CD14-positive monocyte (primary cell): ENCODE data around the gene ABCC5. TPM values are rescaled to one million over a fixed set of nuclear protein-coding genes. Genes with fewer than 3 reads are reported as not detected.

Source experiments
- DNase-seq, 3 donors: peaks; one replicate each; pipeline ENCODE4 v3.0.0-alpha.2; 2011 to 2022
- H2AFZ ChIP-seq: 2 replicates; pipeline ENCODE4 v1.6.0; 2012; ENCODE audit warnings: mild to moderate bottlenecking, low read depth, low read length, inconsistent platforms; ENCODE audit not compliant: insufficient read depth, poor library complexity, severe bottlenecking
- H3K27ac ChIP-seq, 2 donors: 1 replicate in 1 of 2; 2 replicates in 1 of 2; pipeline ENCODE4 v1.5.1; 2012 to 2013; ENCODE audit warnings: low read length in 2 of 2, control low read depth in 1 of 2, inconsistent platforms in 1 of 2, low read depth in 1 of 2, mild to moderate bottlenecking in 1 of 2
- H3K27me3 ChIP-seq, 2 donors: one replicate each; pipeline versions ENCODE4 v1.6.0 to v1.6.1; 2011 to 2013; ENCODE audit warnings: low read length in 2 of 2; ENCODE audit not compliant: control insufficient read depth in 2 of 2, insufficient read depth in 2 of 2
- H3K36me3 ChIP-seq, 2 donors: replicated peaks in 1 of 2; 1 replicate in 1 of 2; 2 replicates in 1 of 2; pipeline versions ENCODE4 v1.5.1 to v1.6.1; 2012 to 2013; ENCODE audit warnings: low read length in 2 of 2, control low read depth in 1 of 2, inconsistent platforms in 1 of 2, mild to moderate bottlenecking in 1 of 2; ENCODE audit not compliant: insufficient read depth in 2 of 2, control insufficient read depth in 1 of 2
- H3K4me1 ChIP-seq, 2 donors: 1 replicate in 1 of 2; 2 replicates in 1 of 2; pipeline versions ENCODE4 v1.5.1 to v1.6.1; 2012 to 2013; ENCODE audit warnings: low read length in 2 of 2, control low read depth in 1 of 2, inconsistent platforms in 1 of 2, mild to moderate bottlenecking in 1 of 2, moderate library complexity in 1 of 2; ENCODE audit not compliant: insufficient read depth in 2 of 2, control insufficient read depth in 1 of 2
- H3K4me2 ChIP-seq: replicated peaks from 2 replicates; pipeline ENCODE3; 2012; ENCODE audit warnings: low read length, moderate library complexity, mild to moderate bottlenecking; ENCODE audit not compliant: poor library complexity, severe bottlenecking; ENCODE audit errors: extremely low read depth
- H3K4me3 ChIP-seq, 3 experiments: fragments of 200-600 bp in 1 of 3; sonication (generic) in 1 of 3; replicated peaks in 1 of 3; 1 replicate in 2 of 3; 2 replicates in 1 of 3; pipeline ENCODE4 v1.5.1; 2011 to 2013; ENCODE audit warnings: low read length in 3 of 3, mild to moderate bottlenecking in 3 of 3, control low read depth in 2 of 3, low read depth in 2 of 3, inconsistent platforms in 1 of 3, moderate library complexity in 1 of 3
- H3K79me2 ChIP-seq: 2 replicates; pipeline ENCODE4 v1.6.0; 2012; ENCODE audit warnings: mild to moderate bottlenecking, control low read depth, inconsistent platforms, low read length, moderate library complexity; ENCODE audit not compliant: insufficient read depth
- H3K9ac ChIP-seq: 2 replicates; pipeline ENCODE4 v1.6.0; 2017; ENCODE audit warnings: low read length, mild to moderate bottlenecking; ENCODE audit not compliant: insufficient read depth, poor library complexity, severe bottlenecking
- H3K9me3 ChIP-seq, 2 donors: replicated peaks in 1 of 2; 1 replicate in 1 of 2; 2 replicates in 1 of 2; pipeline versions ENCODE4 v1.5.1 to v1.6.1; 2012 to 2013; ENCODE audit warnings: low read length in 2 of 2, control low read depth in 1 of 2; ENCODE audit not compliant: control insufficient read depth in 1 of 2, insufficient read depth in 1 of 2
- H4K20me1 ChIP-seq: 2 replicates; pipeline ENCODE4 v1.6.0; 2012; ENCODE audit warnings: mild to moderate bottlenecking, low read length, control low read depth, moderate library complexity; ENCODE audit not compliant: insufficient read depth
- H3K27ac Mint-ChIP-seq, 7 donors: one replicate each; pipeline ENCODE4 v1.8.0; 2020; ENCODE audit warnings: mild to moderate bottlenecking in 7 of 7, mixed read lengths in 7 of 7, moderate library complexity in 6 of 7, inconsistent platforms in 2 of 7
- H3K27me3 Mint-ChIP-seq, 3 donors: one replicate each; pipeline ENCODE4 v1.8.0; 2021 to 2022; ENCODE audit warnings: low read depth in 3 of 3, mild to moderate bottlenecking in 3 of 3, mixed read lengths in 3 of 3, moderate library complexity in 3 of 3, inconsistent platforms in 1 of 3
- H3K36me3 Mint-ChIP-seq, 2 donors: one replicate each; pipeline ENCODE4 v1.8.0; 2020; ENCODE audit warnings: mixed read lengths in 2 of 2, inconsistent platforms in 1 of 2, mild to moderate bottlenecking in 1 of 2
- H3K4me1 Mint-ChIP-seq: one replicate; pipeline ENCODE4 v1.8.0; 2020; ENCODE audit warnings: mild to moderate bottlenecking, mixed read lengths
- H3K4me3 Mint-ChIP-seq, 2 donors: one replicate each; pipeline ENCODE4 v1.8.0; 2020; ENCODE audit warnings: mild to moderate bottlenecking in 2 of 2, mixed read lengths in 2 of 2, moderate library complexity in 1 of 2
- H3K9me3 Mint-ChIP-seq, 7 donors: one replicate each; pipeline ENCODE4 v1.8.0; 2020 to 2022; ENCODE audit warnings: mixed read lengths in 7 of 7, mild to moderate bottlenecking in 6 of 7, moderate library complexity in 6 of 7, inconsistent platforms in 2 of 7
- WGBS: methylation state at CpG from one replicate; pipeline ENCODE4 v1.1.5; 2013; ENCODE audit warnings: missing lambda C conversion rate; ENCODE audit not compliant: insufficient coverage; 5-methylcytosine and 5-hydroxymethylcytosine counted together
- intact Hi-C, 2 donors: fragments of 100-400 bp; cut with micrococcal nuclease; formaldehyde crosslinking; loops; one replicate each; pipeline versions ENCODE4 v1.15.0 to v1.15.1; 2023
- polyA plus RNA-seq, 3 donors: library from polyadenylated mRNA; depleted of rRNA in 1 of 3; unstranded in 2 of 3; stranded (reverse) in 1 of 3; fragments of 300-500 nt in 2 of 3; fragments of >200 nt in 1 of 3; fragmentation: Illumina TruSeq in 2 of 3; gene quantifications; 1 replicate in 2 of 3; 2 replicates in 1 of 3; pipeline ENCODE4 v1.2.3, GENCODE V29; 2012 to 2021
- TF ChIP-seq, protein P1 (sequence below): fragments of 200-600 bp; IDR thresholded peaks from one replicate; pipeline ENCODE4 v1.8.0; 2022; ENCODE audit warnings: antibody characterized with exemption, mild to moderate bottlenecking

Gene ABCC5
- polyA plus RNA-seq, 3 donors: 6.2 to 30.9 (median 7.7) TPM

GRCh38 chr3:183924543-183924942 is 93.1 kb downstream of the ABCC5 start:
- peak overlapping the region in 1 of 7 donors; percentile 9 for H3K27ac Mint-ChIP-seq
- 90% methylated on average over 3 of the region's 3 CpGs for WGBS

GRCh38 chr3:183922421-183922820 is 95.3 kb downstream of the ABCC5 start:
- H3K27me3 ChIP-seq: no peaks in the 10 kb centered on the region
- no peak for DNase-seq
- no peak overlapping the region for H3K27ac ChIP-seq
- H4K20me1 ChIP-seq: no peaks in the 10 kb centered on the region
- Mint-ChIP-seq H3K27ac (peak overlapping the region in 1 of 7 donors; percentile 81), H3K4me1 (no peaks in the 10 kb centered on the region), H3K27me3 (peaks cover 0 to 2% (median 0%) of the 10 kb centered on the region in 3 donors), H3K36me3 (peaks cover 50% of the 10 kb centered on the region in 2 donors), H3K4me3 (no peak overlapping the region), H3K9me3 (peaks cover 0 to 2% (median 0%) of the 10 kb centered on the region in 7 donors)
- H2AFZ ChIP-seq: no peak overlapping the region
- WGBS: 95% methylated on average over 4 of the region's 4 CpGs
- H3K79me2 ChIP-seq: no peaks in the 10 kb centered on the region
- no peaks in the 10 kb centered on the region for H3K9me3 ChIP-seq
- no peak overlapping the region for H3K4me3 ChIP-seq
- H3K9ac ChIP-seq: no peak overlapping the region
- intact Hi-C loops: no loop called here
- H3K4me2 ChIP-seq: no peak overlapping the region
- TF ChIP-seq, protein P1, sequence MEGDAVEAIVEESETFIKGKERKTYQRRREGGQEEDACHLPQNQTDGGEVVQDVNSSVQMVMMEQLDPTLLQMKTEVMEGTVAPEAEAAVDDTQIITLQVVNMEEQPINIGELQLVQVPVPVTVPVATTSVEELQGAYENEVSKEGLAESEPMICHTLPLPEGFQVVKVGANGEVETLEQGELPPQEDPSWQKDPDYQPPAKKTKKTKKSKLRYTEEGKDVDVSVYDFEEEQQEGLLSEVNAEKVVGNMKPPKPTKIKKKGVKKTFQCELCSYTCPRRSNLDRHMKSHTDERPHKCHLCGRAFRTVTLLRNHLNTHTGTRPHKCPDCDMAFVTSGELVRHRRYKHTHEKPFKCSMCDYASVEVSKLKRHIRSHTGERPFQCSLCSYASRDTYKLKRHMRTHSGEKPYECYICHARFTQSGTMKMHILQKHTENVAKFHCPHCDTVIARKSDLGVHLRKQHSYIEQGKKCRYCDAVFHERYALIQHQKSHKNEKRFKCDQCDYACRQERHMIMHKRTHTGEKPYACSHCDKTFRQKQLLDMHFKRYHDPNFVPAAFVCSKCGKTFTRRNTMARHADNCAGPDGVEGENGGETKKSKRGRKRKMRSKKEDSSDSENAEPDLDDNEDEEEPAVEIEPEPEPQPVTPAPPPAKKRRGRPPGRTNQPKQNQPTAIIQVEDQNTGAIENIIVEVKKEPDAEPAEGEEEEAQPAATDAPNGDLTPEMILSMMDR: no peak
- H3K36me3 ChIP-seq: peaks cover 21 to 55% of the 10 kb centered on the region in 2 donors
- no peaks in the 10 kb centered on the region for H3K4me1 ChIP-seq

More at GRCh38 chr3:183924543-183924942, 93.1 kb downstream of the ABCC5 start:
- Histone ChIP-seq H3K4me1 (no peaks in the 10 kb centered on the region), H3K4me2 (no peak overlapping the region), H3K79me2 (no peaks in the 10 kb centered on the region), H3K27ac (no peak overlapping the region), H4K20me1 (no peaks in the 10 kb centered on the region), H3K27me3 (no peaks in the 10 kb centered on the region), H3K9ac (no peak overlapping the region), H3K4me3 (no peak overlapping the region), H3K36me3 (peaks cover 24 to 67% of the 10 kb centered on the region in 2 donors), H2AFZ (no peak overlapping the region), H3K9me3 (no peaks in the 10 kb centered on the region)
- Mint-ChIP-seq H3K9me3 (peaks cover 0 to 2% (median 0%) of the 10 kb centered on the region in 7 donors), H3K4me3 (no peak overlapping the region), H3K36me3 (peaks cover 51 to 53% of the 10 kb centered on the region in 2 donors), H3K4me1 (no peaks in the 10 kb centered on the region), H3K27me3 (peaks cover 0 to 2% (median 0%) of the 10 kb centered on the region in 3 donors)
- DNase-seq: no peak
- intact Hi-C loops: no loop called here
- TF ChIP-seq, protein P1: no peak
